Stimulated activated naive CD8-positive, alpha-beta T cell treated with anti-CD3 and anti-CD28 coated beads, Interleukin-15, Interleukin-2, amounts not matched to agents 100 ng/mL and 50 ng/mL, for 24 hours (primary cell): Measurements from ENCODE around the gene PACSIN2.
"Not testable (repeated sequence)": the region's sequence is repeated elsewhere in the genome, so short reads cannot be mapped to it uniquely, and the experiment has no call there.

Source experiments
- H3K27ac Mint-ChIP-seq: one replicate; pipeline ENCODE4 v1.8.0; 2021; ENCODE audit warnings: mild to moderate bottlenecking, mixed read lengths
- H3K27me3 Mint-ChIP-seq: one replicate; pipeline ENCODE4 v1.8.0; 2021; ENCODE audit warnings: mixed read lengths
- H3K36me3 Mint-ChIP-seq: one replicate; pipeline ENCODE4 v1.8.0; 2021; ENCODE audit warnings: low read depth, mixed read lengths
- H3K4me1 Mint-ChIP-seq: one replicate; pipeline ENCODE4 v1.8.0; 2021; ENCODE audit warnings: low read depth, mixed read lengths
- H3K4me3 Mint-ChIP-seq: one replicate; pipeline ENCODE4 v1.8.0; 2021; ENCODE audit warnings: mild to moderate bottlenecking, mixed read lengths
- H3K9me3 Mint-ChIP-seq: one replicate; pipeline ENCODE4 v1.8.0; 2021; ENCODE audit warnings: mixed read lengths

Gene PACSIN2

DNA sequence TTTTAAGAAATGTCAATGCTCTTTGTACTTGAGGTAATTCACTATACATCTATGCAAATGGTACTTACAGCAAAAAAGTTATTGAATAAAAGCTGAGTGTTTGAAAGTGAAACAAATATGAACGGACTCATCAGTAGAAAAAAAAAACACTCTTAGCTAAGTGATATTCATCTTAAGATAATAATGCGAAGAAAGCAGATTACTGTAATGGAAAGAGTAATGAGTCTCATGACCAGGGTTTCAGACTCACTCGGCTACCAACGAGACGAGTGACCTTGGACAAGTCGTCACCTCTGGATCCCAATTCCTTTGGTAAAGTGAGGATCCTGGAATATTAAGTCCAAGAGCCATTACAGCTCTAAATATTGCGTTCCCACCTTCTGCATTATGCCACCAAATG is 57.0 kb downstream of the PACSIN2 start:
- no peaks in the 10 kb centered on the region for H3K27me3 Mint-ChIP-seq
- H3K36me3 Mint-ChIP-seq: peaks cover 15% of the 10 kb centered on the region
- peak overlapping the region; percentile 73 for H3K27ac Mint-ChIP-seq
- peaks cover 49% of the 10 kb centered on the region for H3K4me1 Mint-ChIP-seq
- peak overlapping the region; percentile 36 for H3K4me3 Mint-ChIP-seq
- no peaks in the 10 kb centered on the region for H3K9me3 Mint-ChIP-seq

DNA sequence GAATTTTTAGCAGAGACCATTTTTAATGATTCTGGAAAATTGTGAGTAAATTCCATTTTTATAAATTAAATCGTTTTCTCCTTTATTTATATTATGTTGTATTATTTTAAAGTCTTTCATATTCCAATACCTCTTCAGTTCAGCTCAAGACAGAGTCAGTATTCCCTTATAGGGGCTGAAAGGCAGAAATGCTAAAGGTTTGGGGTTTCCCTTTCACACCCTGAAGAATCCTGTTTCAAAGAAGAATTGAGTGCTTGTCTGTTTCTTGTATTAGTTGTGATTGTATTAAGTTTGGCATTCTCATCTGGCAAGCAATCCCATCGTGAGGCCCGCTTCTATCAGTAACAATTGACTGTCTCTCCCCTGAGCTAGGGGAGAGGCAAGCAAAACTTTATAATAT is 57.4 kb downstream of the PACSIN2 start:
- Mint-ChIP-seq H3K4me3 (no peak overlapping the region), H3K9me3 (no peaks in the 10 kb centered on the region), H3K27me3 (no peaks in the 10 kb centered on the region), H3K4me1 (peaks cover 45% of the 10 kb centered on the region), H3K36me3 (peaks cover 15% of the 10 kb centered on the region), H3K27ac (no peak overlapping the region)

DNA sequence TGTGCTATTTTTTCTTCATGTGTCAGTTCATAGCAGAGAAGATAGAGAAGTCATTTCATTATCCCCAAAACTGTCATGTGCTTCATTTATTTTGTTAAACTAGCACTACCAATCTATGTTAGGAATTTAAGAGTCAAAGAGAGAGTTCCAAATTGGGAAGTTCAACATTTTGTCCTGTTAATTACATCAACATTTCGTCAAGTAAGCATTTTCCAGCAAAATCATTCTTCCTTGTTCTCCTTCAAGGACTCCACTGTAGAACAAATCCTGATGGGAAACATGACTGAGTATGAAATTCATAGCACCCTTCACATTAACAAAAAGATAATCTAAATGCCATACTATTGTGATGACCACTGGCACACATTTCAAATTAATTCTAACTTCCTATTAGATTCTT is 59.1 kb downstream of the PACSIN2 start:
- Mint-ChIP-seq H3K4me1 (peaks cover 36% of the 10 kb centered on the region), H3K4me3 (no peak overlapping the region), H3K27me3 (no peaks in the 10 kb centered on the region), H3K36me3 (peaks cover 15% of the 10 kb centered on the region), H3K9me3 (no peaks in the 10 kb centered on the region), H3K27ac (no peak overlapping the region)

DNA sequence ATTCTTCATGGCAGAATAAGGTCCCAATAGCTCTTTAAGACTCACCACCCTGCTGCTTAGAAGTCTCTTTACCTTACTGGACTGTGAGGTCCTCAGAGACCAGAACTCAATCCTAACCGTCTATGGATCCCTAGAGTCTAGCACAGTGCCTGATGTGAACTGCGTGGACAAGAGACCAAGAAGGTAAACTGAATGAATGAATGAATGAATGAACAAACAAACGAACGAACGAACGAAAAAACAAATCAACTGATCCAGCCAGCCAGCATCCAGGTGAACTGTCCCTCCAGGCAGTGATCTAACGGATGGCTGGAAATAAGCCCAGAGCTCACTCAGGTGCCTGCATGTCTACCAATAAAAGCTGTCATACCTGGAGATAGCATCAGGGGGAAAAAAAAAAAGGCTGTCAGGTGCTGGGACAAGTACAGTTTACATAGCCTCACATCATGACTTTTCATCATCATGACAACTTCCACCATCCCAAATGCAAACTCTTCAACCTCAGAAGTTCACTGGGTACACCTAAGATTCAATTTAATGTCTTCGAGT is 59.8 kb downstream of the PACSIN2 start:
- Mint-ChIP-seq H3K4me1 (peaks cover 30% of the 10 kb centered on the region), H3K36me3 (peaks cover 15% of the 10 kb centered on the region), H3K9me3 (no peaks in the 10 kb centered on the region), H3K27ac (no peak overlapping the region), H3K4me3 (no peak overlapping the region), H3K27me3 (no peaks in the 10 kb centered on the region)

DNA sequence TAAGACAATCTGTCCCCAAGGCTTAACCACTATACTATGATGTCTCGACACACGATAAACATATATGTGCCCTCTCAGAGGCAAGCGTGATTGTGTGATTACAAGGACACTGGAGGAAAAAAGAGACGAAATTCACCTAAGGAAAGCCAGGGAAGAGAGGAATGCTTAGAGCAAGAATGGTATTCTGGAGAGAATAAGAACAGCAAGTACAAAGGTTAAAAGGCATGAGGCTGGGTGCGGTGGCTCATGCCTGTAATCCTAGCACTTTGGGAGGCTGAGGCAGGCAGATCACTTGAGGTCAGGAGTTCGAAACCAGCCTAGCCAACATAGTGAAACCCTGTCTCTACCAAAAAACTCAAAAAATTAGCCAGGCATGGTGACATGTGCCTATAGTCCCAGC is 61.2 kb downstream of the PACSIN2 start:
- not testable (repeated sequence) for H3K9me3 Mint-ChIP-seq, H3K4me3 Mint-ChIP-seq, H3K27ac Mint-ChIP-seq, H3K27me3 Mint-ChIP-seq
- Mint-ChIP-seq H3K4me1 (peaks cover 22% of the 10 kb centered on the region), H3K36me3 (peaks cover 15% of the 10 kb centered on the region)

DNA sequence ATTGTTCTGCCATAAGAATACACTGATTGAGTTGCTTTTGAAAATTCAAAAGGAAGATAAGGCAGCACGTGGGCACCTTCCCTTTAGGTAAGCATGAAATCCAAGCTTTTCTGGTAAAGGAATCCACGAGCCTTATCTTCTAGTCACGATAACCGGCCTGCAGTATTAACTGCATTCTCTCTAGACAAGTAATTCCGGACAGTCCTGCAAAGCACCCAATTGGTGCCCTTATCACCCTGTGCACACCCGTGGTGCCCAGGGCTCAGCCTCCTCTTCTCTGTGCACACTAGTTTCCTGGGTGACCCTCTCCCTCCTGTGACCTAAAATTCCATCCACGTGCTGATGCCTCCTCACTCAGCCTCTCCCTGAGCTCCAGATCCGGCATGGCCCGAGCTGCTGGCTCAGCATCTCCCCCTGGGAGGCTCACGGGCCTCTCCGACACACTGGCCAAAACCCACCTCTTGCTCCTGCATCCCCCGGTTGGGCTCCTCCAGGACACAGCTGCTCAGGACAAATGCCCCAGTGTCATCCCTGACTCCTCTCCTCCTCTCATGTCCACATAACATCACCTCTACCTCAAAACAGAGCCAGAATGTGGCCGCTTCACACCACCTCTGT is 63.7 kb downstream of the PACSIN2 start:
- no peak overlapping the region for H3K4me3 Mint-ChIP-seq
- no peaks in the 10 kb centered on the region for H3K9me3 Mint-ChIP-seq
- peaks cover 21% of the 10 kb centered on the region for H3K36me3 Mint-ChIP-seq
- H3K27ac Mint-ChIP-seq: no peak overlapping the region
- H3K27me3 Mint-ChIP-seq: no peaks in the 10 kb centered on the region
- peaks cover 31% of the 10 kb centered on the region for H3K4me1 Mint-ChIP-seq

DNA sequence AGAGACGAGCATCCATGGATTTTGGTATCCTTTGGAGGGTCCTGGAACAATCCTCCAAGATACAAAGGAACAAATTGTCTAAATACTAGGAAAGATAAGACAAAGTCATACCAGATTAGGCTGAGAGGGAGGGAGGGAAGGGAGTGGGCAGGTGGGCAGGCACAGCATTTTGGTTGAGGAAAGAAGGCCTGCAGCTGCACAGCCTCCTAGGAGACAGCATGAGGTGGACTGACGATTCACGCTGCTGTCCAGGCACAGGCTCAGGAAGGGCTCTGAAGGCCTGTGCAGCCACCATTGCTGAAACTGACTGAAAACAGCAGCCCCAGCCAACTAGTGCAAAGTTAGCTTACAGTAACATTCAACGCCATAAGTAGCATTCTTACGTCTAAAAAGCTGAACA is 64.7 kb downstream of the PACSIN2 start:
- H3K4me3 Mint-ChIP-seq: no peak overlapping the region
- no peaks in the 10 kb centered on the region for H3K9me3 Mint-ChIP-seq
- H3K27me3 Mint-ChIP-seq: no peaks in the 10 kb centered on the region
- H3K27ac Mint-ChIP-seq: no peak overlapping the region
- peaks cover 40% of the 10 kb centered on the region for H3K4me1 Mint-ChIP-seq
- H3K36me3 Mint-ChIP-seq: peaks cover 11% of the 10 kb centered on the region

DNA sequence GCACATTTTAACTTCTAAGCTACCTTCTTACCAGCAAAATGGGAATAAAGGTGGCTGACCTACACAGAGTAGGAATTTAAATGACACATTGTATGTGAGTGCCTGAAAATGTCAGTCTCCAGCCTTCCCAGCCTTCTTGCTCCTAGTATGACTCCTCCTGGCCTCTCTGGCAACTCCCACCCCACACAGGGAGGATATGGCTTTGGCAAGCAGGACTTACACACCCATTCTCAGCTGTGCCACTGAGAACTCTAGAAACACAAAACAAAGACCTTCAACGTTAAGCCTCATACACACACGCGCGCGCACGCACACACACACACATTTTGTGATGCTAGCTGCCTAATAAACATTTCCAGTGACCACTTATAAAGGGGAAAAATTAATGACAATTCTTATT is 65.8 kb downstream of the PACSIN2 start:
- H3K4me3 Mint-ChIP-seq: no peak overlapping the region
- H3K27ac Mint-ChIP-seq: peak overlapping the region; percentile 56
- peaks cover 7% of the 10 kb centered on the region for H3K36me3 Mint-ChIP-seq
- H3K9me3 Mint-ChIP-seq: no peaks in the 10 kb centered on the region
- peaks cover 41% of the 10 kb centered on the region for H3K4me1 Mint-ChIP-seq
- no peaks in the 10 kb centered on the region for H3K27me3 Mint-ChIP-seq

DNA sequence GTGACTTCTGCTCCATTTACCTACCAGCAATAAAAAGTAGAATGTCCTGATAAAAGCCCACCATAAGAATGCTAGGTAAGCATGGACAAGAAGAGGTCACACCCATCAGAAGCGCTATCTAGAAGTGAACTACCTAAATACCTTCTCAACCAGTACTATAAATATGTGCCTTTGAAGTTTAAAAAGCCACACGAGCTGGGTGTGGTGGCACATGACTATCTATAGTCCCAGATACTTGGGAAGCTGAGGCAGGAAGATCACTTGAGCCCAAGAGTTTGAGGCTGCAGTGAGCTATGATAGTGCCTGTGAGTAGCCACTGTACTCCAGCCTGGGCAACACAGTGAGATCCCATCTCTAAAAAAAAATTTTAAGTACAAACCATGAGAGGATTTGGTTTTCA is 66.7 kb downstream of the PACSIN2 start:
- Mint-ChIP-seq H3K36me3 (peaks cover 7% of the 10 kb centered on the region), H3K27me3 (no peaks in the 10 kb centered on the region), H3K9me3 (no peaks in the 10 kb centered on the region), H3K27ac (no peak overlapping the region), H3K4me1 (peaks cover 41% of the 10 kb centered on the region), H3K4me3 (no peak overlapping the region)

DNA sequence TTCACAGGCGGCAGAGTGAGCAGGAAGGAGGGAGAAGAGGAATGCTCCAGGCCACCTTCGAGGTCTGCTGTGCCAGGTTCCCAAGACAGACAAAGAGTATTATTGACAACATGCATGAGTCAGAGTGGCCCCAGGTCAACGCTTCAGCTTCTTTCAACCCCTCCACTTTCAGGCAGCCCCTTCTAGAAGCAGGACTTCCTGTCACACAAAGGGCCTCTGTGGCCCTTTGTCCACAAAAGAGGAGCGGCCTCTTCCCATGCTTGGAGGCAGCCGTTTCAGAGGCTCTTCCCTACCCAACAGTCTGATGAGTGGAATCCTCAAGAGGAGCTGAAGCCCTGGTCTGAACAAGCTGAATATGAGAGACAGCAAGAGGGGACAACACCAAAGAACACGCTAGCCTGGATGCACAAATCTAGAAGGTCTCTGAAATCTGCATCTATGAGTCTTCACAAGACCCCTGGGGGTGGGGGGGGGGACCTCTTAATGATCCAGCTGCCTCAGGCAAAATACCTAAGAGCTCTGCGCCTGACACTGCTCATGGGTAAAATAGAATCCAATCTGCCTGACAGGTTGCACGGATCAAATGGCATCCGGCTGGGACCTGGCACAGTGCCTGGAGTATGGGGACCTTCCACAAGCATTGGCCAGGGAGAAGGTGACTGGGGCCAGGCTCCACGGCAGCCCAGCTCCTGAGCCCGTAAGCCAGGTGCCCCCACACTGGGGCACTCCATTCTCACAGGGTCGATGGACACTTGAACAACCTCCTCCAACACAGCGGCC is 67.5 kb downstream of the PACSIN2 start:
- peaks cover 41% of the 10 kb centered on the region for H3K4me1 Mint-ChIP-seq
- no peaks in the 10 kb centered on the region for H3K9me3 Mint-ChIP-seq
- H3K27ac Mint-ChIP-seq: no peak overlapping the region
- H3K27me3 Mint-ChIP-seq: no peaks in the 10 kb centered on the region
- H3K4me3 Mint-ChIP-seq: no peak overlapping the region
- H3K36me3 Mint-ChIP-seq: peaks cover 7% of the 10 kb centered on the region

DNA sequence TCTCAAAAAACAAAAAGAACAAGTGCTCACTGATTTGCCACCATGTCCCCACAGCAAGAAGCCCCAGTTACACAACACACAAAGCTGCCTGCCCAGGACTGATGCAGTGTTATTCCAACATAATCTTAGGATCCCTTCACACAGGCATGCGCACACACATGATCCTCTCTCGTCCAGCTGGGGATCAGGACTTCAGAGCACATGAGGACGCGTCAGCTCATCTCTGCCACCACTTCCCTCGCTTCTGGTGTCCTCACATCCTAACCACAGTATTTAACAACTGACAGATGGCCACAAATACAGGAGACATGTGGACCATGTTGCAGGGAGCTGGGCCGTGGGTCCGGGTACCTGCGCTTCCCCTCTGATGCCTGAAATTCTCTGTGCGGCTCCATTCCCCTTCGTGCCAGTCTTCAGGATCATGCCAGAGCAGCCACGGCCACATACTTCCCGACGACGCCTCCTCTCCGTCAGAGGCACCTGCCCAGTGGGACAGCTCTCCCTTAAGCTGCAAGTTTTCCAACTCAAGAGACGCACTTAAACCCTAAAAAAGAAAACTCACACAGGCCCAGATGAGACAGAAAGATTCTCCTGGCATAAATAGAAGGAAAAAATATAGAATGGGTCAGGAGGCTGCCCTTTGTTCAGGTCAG is 68.3 kb downstream of the PACSIN2 start:
- no peak overlapping the region for H3K4me3 Mint-ChIP-seq
- no peaks in the 10 kb centered on the region for H3K27me3 Mint-ChIP-seq
- peaks cover 41% of the 10 kb centered on the region for H3K4me1 Mint-ChIP-seq
- H3K27ac Mint-ChIP-seq: no peak overlapping the region
- H3K9me3 Mint-ChIP-seq: no peaks in the 10 kb centered on the region
- peaks cover 7% of the 10 kb centered on the region for H3K36me3 Mint-ChIP-seq

DNA sequence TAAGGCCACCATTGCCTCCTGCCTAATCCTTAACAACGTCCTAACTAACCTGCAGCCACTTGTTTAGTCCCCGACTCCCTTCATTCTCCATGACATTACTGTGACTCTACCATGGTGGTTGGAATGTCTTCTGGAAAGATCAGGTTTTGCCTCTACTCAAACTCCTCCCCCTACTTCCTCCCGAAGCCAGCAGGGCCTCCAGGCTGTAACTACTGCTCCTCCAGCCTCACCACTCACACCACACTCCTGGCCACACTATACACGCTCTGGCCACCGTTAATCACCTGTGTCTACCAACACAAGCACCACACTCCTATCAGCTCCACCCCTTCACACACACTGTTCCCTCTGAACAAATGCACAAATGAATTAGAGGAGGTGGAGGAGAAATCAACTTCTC is 69.2 kb downstream of the PACSIN2 start:
- Mint-ChIP-seq H3K4me3 (no peak overlapping the region), H3K9me3 (no peaks in the 10 kb centered on the region), H3K27me3 (no peaks in the 10 kb centered on the region), H3K4me1 (peaks cover 41% of the 10 kb centered on the region), H3K27ac (no peak overlapping the region), H3K36me3 (peaks cover 7% of the 10 kb centered on the region)

DNA sequence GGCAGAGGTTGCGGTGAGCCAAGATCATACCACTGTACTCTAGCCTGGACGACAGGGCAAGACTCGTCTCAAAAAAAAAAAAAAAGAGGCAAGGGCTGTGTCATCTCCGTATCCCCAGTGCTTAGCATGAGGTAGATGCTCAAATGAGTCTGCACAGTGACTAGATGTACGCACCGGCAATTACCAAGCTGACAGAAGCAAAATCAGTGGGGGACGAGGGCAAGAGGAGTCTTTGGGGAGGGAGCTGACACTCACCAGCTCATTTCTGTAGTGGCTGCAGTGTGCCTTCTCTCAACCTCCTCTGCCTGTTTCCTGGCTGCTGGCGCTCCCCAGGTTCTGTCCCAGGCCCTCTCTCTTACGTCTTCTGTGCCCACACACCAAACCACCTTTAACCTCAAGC is 69.9 kb downstream of the PACSIN2 start:
- H3K36me3 Mint-ChIP-seq: peaks cover 7% of the 10 kb centered on the region
- H3K4me3 Mint-ChIP-seq: no peak overlapping the region
- no peaks in the 10 kb centered on the region for H3K27me3 Mint-ChIP-seq
- H3K4me1 Mint-ChIP-seq: peaks cover 45% of the 10 kb centered on the region
- H3K9me3 Mint-ChIP-seq: no peaks in the 10 kb centered on the region
- H3K27ac Mint-ChIP-seq: peak overlapping the region; percentile 8

DNA sequence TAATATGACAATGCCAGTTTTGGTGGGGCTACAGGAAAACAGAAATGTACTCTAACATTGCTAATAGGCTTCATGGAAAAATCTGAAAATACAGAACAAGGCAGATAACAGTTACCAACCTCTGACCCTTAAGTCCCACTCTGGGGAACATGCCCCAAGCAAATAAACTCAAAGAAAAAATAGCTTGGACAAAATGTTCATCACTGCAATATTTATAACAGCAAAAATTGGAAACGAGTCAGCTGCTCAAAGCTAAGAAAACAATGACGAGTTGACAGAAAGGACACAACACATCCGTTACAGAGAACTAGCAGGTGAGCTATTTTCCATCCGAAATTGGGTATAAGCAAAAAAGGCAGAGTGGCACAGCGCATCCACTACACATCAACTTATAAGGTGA is 70.5 kb downstream of the PACSIN2 start:
- Mint-ChIP-seq H3K27me3 (no peaks in the 10 kb centered on the region), H3K4me1 (peaks cover 49% of the 10 kb centered on the region), H3K27ac (no peak overlapping the region), H3K4me3 (no peak overlapping the region), H3K36me3 (peaks cover 7% of the 10 kb centered on the region), H3K9me3 (no peaks in the 10 kb centered on the region)

DNA sequence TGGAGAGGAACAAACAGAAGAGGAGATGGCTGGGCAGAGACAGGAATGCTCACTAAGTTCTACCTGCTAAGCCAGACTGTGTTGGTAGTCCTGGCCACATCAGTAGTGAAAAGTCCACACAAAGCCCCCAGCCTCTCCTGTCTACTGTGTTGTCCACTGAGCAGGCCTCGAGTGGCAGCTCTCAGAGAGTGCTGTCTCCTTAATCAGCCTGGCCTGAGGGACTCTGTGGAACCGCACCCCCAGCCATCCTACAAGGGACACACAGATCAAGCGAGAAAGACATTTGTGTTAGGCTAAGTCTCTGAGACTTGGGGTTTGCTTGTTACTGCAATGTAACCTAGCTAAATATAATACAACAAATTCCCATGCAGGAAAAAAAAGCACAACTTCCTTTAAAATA is 71.0 kb downstream of the PACSIN2 start:
- no peaks in the 10 kb centered on the region for H3K27me3 Mint-ChIP-seq
- no peak overlapping the region for H3K27ac Mint-ChIP-seq
- peaks cover 49% of the 10 kb centered on the region for H3K4me1 Mint-ChIP-seq
- H3K9me3 Mint-ChIP-seq: no peaks in the 10 kb centered on the region
- H3K36me3 Mint-ChIP-seq: peaks cover 7% of the 10 kb centered on the region
- no peak overlapping the region for H3K4me3 Mint-ChIP-seq
